Upper lobe of left lung (tissue), 4 donors: ENCODE measurements around the gene SYNPR.

Experiments
- CTCF ChIP-seq, 6 experiments: fragments of 450-650 bp in 4 of 6; fragments of 200-600 bp in 2 of 6; sonication (generic) in 2 of 6; IDR thresholded peaks; one replicate each; pipeline ENCODE4 v1.5.1; 2016 to 2019; ENCODE audit warnings: antibody characterized with exemption in 6 of 6
- POLR2A ChIP-seq, 4 donors: fragments of 450-650 bp; IDR thresholded peaks; one replicate each; pipeline ENCODE4 v1.5.1; 2016 to 2017; ENCODE audit warnings: antibody characterized with exemption in 4 of 4, mild to moderate bottlenecking in 2 of 4

DNA sequence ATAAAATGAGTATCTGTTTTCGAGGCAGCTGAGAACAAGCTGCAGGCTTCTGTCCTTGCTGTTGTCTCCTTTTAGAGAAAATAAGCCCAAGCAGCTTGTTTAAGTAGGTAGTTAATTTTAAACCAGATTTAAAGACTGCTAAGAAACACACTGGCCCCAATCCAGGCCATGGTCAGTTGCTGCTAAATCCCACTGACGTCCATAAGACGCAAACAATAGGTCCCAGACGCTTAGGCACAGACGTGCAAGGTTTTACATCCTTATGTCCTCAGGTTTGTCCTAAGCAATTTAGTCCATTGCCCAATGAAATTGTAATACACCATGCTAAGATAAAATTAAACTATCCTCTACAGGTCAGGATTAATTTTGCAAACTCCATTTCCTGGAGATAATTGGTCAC is 254.4 kb downstream of the SYNPR start:
- TF ChIP-seq CTCF (IDR thresholded peaks at IDR 0.05) (no peak), POLR2A (IDR thresholded peaks at IDR 0.05) (no peak)
